Common myeloid progenitor, CD34-positive (primary cell): ENCODE results near the gene RUNX1.
A peak's percentile ranks its signal among the peaks of the same experiment; 100 is the strongest.

Experiments used
- CTCF ChIA-PET: fragments of 350-600 bp; sonication (Branson Sonifier 250); formaldehyde crosslinking; loops from one replicate; lab custom pipeline; 2021; ENCODE audit warnings: antibody characterized with exemption; lab: Charles Lee
- POLR2A ChIA-PET: fragments of 350-600 bp; sonication (Branson Sonifier 250); formaldehyde crosslinking; loops from one replicate; lab custom pipeline; 2021; ENCODE audit warnings: antibody characterized with exemption; lab: Charles Lee
- DNase-seq, 3 donors: peaks; one replicate each; pipeline versions ENCODE4 v3.0.0 to v3.0.0-alpha.2; 2013
- H3K27ac ChIP-seq, 2 experiments: 1 replicate in 1 of 2; 2 replicates in 1 of 2; pipeline ENCODE4 v1.7.0; 2013; ENCODE audit warnings: inconsistent platforms in 2 of 2, low read length in 2 of 2, mild to moderate bottlenecking in 2 of 2, low read depth in 1 of 2, moderate library complexity in 1 of 2; ENCODE audit not compliant: severe bottlenecking in 2 of 2, insufficient read depth in 1 of 2, poor library complexity in 1 of 2
- H3K27me3 ChIP-seq, 5 experiments: replicated peaks in 2 of 5; 1 replicate in 3 of 5; 2 replicates in 2 of 5; pipeline versions ENCODE4 v1.6.1 to v1.7.0; 2013; ENCODE audit warnings: low read length in 4 of 5, mild to moderate bottlenecking in 2 of 5, moderate library complexity in 2 of 5, inconsistent platforms in 1 of 5; ENCODE audit not compliant: insufficient read depth in 5 of 5, control insufficient read depth in 4 of 5
- H3K36me3 ChIP-seq, 4 experiments: 1 replicate in 2 of 4; 2 replicates in 2 of 4; pipeline versions ENCODE4 v1.6.1 to v1.7.0; 2013; ENCODE audit warnings: low read length in 3 of 4, control low read depth in 1 of 4, mild to moderate bottlenecking in 1 of 4; ENCODE audit not compliant: control insufficient read depth in 4 of 4, insufficient read depth in 4 of 4
- H3K4me1 ChIP-seq, 4 experiments: 1 replicate in 3 of 4; 2 replicates in 1 of 4; pipeline versions ENCODE4 v1.6.1 to v1.7.1; 2013; ENCODE audit warnings: low read length in 3 of 4, mild to moderate bottlenecking in 3 of 4, control low read depth in 1 of 4, inconsistent platforms in 1 of 4, moderate library complexity in 1 of 4; ENCODE audit not compliant: control insufficient read depth in 4 of 4, insufficient read depth in 4 of 4; ENCODE audit errors: control extremely low read depth in 1 of 4
- H3K4me3 ChIP-seq, 7 experiments: 1 replicate in 4 of 7; 2 replicates in 3 of 7; pipeline versions ENCODE4 v1.5.1 to v1.7.0; 2013; ENCODE audit warnings: mild to moderate bottlenecking in 7 of 7, low read length in 6 of 7, moderate library complexity in 6 of 7, inconsistent platforms in 2 of 7, low read depth in 2 of 7, control low read depth in 1 of 7; ENCODE audit not compliant: insufficient read depth in 4 of 7, control insufficient read depth in 1 of 7; ENCODE audit errors: extremely low read depth in 1 of 7
- H3K9me3 ChIP-seq, 5 experiments: 1 replicate in 4 of 5; 2 replicates in 1 of 5; pipeline versions ENCODE4 v1.6.1 to v1.7.1; 2013; ENCODE audit warnings: low read length in 4 of 5, mild to moderate bottlenecking in 2 of 5, inconsistent platforms in 1 of 5, low read depth in 1 of 5, moderate library complexity in 1 of 5; ENCODE audit not compliant: control insufficient read depth in 4 of 5, insufficient read depth in 2 of 5; ENCODE audit errors: control extremely low read depth in 1 of 5
- WGBS: methylation state at CpG from one replicate; pipeline ENCODE4 v1.1.5; 2013; ENCODE audit not compliant: insufficient coverage; 5-methylcytosine and 5-hydroxymethylcytosine counted together

The RUNX1 gene

DNA sequence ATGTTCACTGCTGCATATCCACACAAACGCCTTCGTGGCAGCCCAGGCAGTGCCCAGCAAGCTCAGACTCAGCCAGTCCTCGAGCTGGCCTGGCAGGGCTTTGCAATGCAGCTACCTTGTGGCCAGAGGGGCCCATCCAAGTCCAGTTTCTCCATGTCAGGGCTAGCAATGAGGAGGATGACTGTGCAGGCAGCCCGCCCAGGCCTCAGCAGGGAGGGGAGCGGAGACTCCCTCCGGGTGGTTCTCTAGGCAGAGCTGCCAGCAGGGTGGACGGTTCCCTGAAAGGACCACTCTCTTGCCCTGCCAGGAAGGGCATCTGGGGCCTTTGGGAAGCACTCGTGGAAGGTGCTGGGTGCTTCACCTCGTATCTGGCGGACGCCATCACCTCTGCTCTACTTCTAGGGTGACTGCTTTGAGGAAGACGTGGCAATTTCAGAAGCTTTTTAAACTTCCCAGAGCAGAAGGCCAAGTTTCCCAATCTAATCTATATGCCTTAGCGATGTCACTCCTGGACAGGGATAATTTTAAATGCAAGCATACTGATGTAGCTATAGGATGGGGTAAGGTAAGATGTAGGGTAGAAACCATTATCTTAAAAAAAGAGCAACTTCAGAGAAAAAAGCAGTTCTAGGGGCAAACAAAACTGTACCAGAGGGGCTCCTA lies 56.2 kb downstream of the RUNX1 start:
- CTCF ChIA-PET: interaction anchor here (1.9 kb wide), 1 partner anchor 11 kb away, joined by 4 read pairs; no protein-coding TSS in a partner anchor
- 85% methylated on average over 9 of the region's 13 CpGs for WGBS
- H3K4me1 ChIP-seq: peaks cover 11 to 84% (median 73%) of the 10 kb centered on the region in 4 experiments

DNA sequence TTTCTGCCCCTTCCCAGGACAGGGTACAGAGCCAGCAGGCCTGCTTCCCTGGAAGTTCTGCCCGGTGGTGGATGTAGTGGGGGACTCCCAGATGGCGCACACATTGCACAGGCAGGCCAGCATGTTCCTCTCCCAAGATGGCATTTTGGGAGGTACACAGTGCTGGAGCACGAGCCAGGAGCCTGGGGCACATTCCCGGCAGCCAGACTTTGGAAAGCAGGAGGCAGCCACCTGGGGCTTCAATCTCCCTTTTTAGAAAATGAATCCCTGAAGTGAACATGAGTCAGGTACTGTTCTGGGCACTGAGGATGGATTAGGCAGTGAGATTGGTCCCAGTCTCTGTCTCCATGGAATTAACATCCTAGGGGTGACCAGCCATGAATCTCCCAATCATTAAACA lies 56.9 kb downstream of the RUNX1 start:
- CTCF ChIA-PET: interaction anchor here (1.1 to 1.9 kb wide), 2 partner anchors 12 to 46 kb away, joined by 3 to 4 read pairs; no protein-coding TSS in a partner anchor
- Histone ChIP-seq H3K4me1 (peaks cover 6 to 84% (median 73%) of the 10 kb centered on the region in 4 experiments), H3K36me3 (peaks cover 13 to 45% (median 27%) of the 10 kb centered on the region in 4 experiments), H3K4me3 (no peak overlapping the region), H3K27me3 (no peaks in the 10 kb centered on the region), H3K9me3 (no peaks in the 10 kb centered on the region), H3K27ac (peak overlapping the region in 1 of 2 experiments; percentile 65)
- WGBS: 100% methylated on average over 4 of the region's 4 CpGs
- POLR2A ChIA-PET: no interaction called here
- no peak for DNase-seq

More for the DNA sequence above, 56.2 kb downstream of the RUNX1 start:
- DNase-seq: no peak
- H3K9me3 ChIP-seq: no peaks in the 10 kb centered on the region
- no peak overlapping the region for H3K4me3 ChIP-seq
- H3K36me3 ChIP-seq: peaks cover 14 to 44% (median 27%) of the 10 kb centered on the region in 4 experiments
- H3K27ac ChIP-seq: peak overlapping the region; percentile 12 to 65
- H3K27me3 ChIP-seq: no peaks in the 10 kb centered on the region
- POLR2A ChIA-PET: no interaction called here

DNA sequence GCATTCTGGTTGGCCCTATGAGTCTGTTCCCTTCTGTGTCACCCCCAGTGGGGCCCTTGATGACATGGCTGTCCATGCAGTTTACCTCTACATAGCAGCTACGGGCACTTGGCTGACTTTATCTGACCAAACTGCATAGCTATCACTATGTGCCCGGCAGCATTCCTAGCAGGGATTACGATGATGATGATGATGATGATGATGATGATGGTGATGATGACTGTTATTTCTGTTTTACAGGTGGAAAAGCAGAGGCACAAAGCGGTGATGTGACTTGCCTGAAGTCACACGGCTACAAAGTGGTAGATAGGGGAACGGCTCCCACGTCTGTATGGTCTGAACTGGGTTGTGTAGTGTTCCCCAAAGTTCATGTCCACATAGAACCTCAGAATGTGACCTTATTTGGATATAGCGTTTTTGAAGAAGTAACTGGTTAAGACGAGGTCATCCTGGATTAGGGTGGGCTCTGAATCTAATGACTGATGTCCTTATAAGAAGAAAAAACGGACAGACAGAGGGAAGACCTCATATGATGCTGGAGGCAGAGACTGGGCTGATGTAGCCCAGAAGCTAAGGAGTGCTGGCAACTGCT lies 57.6 kb downstream of the RUNX1 start:
- no peak overlapping the region for H3K4me3 ChIP-seq
- H3K9me3 ChIP-seq: no peaks in the 10 kb centered on the region
- peaks cover 0 to 84% (median 75%) of the 10 kb centered on the region in 4 experiments for H3K4me1 ChIP-seq
- CTCF ChIA-PET: interaction anchor here (1.1 to 1.9 kb wide), 2 partner anchors 12 to 45 kb away, joined by 3 to 4 read pairs; no protein-coding TSS in a partner anchor
- no peaks in the 10 kb centered on the region for H3K27me3 ChIP-seq
- peaks cover 17 to 52% (median 33%) of the 10 kb centered on the region in 4 experiments for H3K36me3 ChIP-seq
- POLR2A ChIA-PET: no interaction called here
- peak overlapping the region in 1 of 2 experiments; percentile 65 for H3K27ac ChIP-seq
- WGBS: 84% methylated on average over 8 of the region's 10 CpGs
- no peak for DNase-seq

DNA sequence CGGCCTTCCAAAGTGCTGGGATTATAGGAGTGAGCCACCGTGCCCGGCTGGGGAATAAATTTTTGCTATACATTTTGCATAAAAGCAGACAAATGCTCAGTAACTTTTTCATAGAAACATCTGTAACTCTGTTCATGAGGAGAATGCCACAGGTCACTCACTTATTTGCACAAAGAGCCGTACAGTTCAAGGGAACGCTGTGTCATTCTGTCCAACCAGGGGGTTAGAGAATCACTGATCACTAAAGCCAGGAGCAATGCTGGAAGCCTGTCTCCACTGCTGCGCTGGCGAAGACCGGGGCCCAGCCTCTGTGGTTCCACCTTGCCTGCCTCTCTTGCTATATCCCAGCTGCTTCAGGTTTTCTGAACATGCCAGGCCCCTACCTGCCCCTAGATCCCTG lies 58.3 kb downstream of the RUNX1 start:
- no peaks in the 10 kb centered on the region for H3K27me3 ChIP-seq
- CTCF ChIA-PET: interaction anchor here (0.9 to 2.6 kb wide), 5 partner anchors 9 to 103 kb away, joined by 3 to 13 read pairs (median 6); no protein-coding TSS in a partner anchor
- no peaks in the 10 kb centered on the region for H3K9me3 ChIP-seq
- POLR2A ChIA-PET: no interaction called here
- H3K27ac ChIP-seq: peak overlapping the region in 1 of 2 experiments; percentile 65
- peaks cover 2 to 84% (median 73%) of the 10 kb centered on the region in 4 experiments for H3K4me1 ChIP-seq
- 98% methylated on average over 6 of the region's 8 CpGs for WGBS
- peaks cover 18 to 53% (median 32%) of the 10 kb centered on the region in 4 experiments for H3K36me3 ChIP-seq
- H3K4me3 ChIP-seq: no peak overlapping the region
- DNase-seq: no peak

DNA sequence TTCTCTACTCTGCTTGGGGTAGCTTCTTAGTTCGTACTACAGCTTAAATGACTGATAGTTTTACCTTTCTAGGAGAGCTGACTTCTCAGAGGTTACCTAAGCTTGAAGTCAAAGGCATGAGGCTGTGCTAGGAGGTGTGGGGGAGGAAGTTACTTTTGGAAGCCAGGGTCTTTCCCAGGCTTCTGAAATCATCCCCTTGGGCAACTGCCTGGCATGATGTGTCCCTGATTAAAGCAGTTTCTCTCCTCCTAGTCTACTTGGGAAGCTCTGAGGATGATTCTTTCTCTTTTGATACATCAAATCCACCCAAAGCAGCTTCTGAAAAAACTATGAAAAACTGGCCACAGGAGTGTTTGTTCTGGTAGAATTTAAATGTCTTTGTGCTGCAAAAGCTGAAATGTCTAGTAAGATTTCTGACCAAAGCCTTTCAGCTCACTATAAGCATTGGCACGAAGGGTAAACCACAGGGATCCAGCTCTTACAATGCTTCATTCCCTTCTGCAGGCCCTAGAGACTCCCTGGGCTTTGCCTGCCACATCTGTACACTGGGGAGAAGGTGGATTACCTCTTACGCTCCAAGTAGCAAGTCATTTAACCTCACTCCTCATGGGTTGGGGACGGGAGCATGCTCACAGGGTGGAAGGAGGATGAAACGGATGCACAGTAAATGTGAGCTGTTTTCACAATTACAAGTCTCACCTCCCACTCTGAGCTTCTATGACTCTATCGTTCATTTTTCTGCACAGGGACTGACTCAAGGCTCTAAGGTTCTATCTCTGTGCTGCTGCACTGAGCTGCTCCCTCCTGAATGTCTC lies 59.6 kb downstream of the RUNX1 start:
- POLR2A ChIA-PET: interaction anchor here (0.5 to 0.7 kb wide), 2 partner anchors 14 to 641 kb away, joined by 3 read pairs; no protein-coding TSS in a partner anchor
- no peak for DNase-seq
- H3K4me1 ChIP-seq: peaks cover 4 to 86% (median 75%) of the 10 kb centered on the region in 4 experiments

DNA sequence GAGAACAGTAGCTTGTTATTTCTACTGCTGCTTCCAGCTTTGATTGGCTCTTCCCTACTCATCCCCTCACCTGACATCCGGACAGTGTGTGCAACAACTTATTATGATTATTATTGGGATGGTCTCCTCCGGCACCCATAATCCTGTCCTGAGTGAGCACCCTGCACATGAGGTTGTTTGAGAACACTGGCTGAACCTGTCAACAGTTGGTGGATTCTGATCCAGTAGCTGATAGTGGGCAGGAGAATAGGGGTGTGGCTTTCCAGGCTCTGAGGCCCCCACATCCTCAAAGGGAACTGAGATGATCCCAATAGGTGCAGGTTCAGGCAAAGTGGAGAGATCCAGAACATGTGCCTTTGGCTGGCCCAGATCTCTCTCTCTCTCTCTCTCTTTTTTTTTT lies 60.5 kb downstream of the RUNX1 start:
- CTCF ChIA-PET: interaction anchor here (1.0 to 2.6 kb wide), 9 partner anchors 12 to 102 kb away, joined by 4 to 13 read pairs (median 6); no protein-coding TSS in a partner anchor
- no peak for DNase-seq
- no peaks in the 10 kb centered on the region for H3K27me3 ChIP-seq
- H3K27ac ChIP-seq: no peak overlapping the region
- peaks cover 18 to 53% (median 38%) of the 10 kb centered on the region in 4 experiments for H3K36me3 ChIP-seq
- H3K9me3 ChIP-seq: no peaks in the 10 kb centered on the region
- POLR2A ChIA-PET: interaction anchor here (0.6 kb wide), 1 partner anchor 406 kb away, joined by 3 read pairs; no protein-coding TSS in a partner anchor
- H3K4me3 ChIP-seq: no peak overlapping the region
- no CpG with 5 or more reads among the region's 2 CpGs for WGBS
- peaks cover 6 to 88% (median 80%) of the 10 kb centered on the region in 4 experiments for H3K4me1 ChIP-seq

More for the DNA sequence above, 59.6 kb downstream of the RUNX1 start:
- CTCF ChIA-PET: interaction anchor here (0.8 to 2.6 kb wide), 16 partner anchors 9 to 519 kb away, joined by 3 to 13 read pairs (median 5); no protein-coding TSS in a partner anchor
- no peaks in the 10 kb centered on the region for H3K27me3 ChIP-seq
- H3K36me3 ChIP-seq: peaks cover 18 to 57% (median 36%) of the 10 kb centered on the region in 4 experiments
- WGBS: 93% methylated on average over 4 of the region's 6 CpGs
- no peaks in the 10 kb centered on the region for H3K9me3 ChIP-seq
- H3K27ac ChIP-seq: peak overlapping the region in 1 of 2 experiments; percentile 18
- no peak overlapping the region for H3K4me3 ChIP-seq
